ENCODE results near the gene HSPB1. TPM values are rescaled to one million over a fixed set of nuclear protein-coding genes. Genes with fewer than 3 reads are reported as not detected.
A peak's percentile ranks its signal among the peaks of the same experiment; 100 is the strongest.

HSPB1 gene
- total and polyA plus RNA-seq, 2 of the 13 experiments (the other 11 are each of a cell fraction or from before 2014, with no cell fraction given) = 21.0 to 38.6 TPM

DNA sequence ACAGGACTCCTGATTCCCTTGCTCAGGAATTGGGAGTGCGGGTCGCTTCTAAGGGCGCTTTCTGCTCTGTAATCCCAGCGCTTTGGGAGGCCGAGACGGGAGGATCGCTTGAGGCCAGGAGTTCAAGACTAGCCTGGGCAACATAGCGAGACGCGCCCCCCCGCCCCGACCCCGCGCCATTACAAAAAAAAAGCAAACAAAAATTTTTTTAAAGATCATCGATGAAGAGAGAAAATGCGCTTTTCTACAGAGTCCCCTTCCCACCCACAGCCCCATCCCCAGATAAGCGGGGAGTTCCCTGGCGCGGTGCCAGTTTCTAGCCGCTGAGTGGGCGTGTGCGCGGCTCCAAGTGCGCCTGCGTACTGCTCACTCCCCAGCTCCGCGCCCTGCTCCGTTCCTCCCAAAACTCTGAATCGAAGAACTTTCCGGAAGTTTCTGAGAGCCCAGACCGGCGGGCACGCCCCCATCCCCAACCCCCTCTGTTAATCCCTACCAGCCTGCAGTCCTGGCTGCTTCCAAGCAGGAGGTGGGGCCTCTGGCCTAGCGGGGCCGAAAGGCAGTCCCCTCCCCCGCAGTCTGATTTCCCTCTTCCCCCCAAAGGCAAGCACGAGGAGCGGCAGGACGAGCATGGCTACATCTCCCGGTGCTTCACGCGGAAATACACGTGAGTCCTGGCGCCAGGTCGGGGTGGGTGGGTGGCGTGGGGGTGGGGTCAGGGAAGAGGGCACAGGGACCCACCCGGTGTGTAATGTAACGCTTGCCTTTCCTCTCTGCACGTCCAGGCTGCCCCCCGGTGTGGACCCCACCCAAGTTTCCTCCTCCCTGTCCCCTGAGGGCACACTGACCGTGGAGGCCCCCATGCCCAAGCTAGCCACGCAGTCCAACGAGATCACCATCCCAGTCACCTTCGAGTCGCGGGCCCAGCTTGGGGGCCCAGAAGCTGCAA is 1.0 kb downstream of the HSPB1 start (continued):
- TF ChIP-seq ZNF484 (CRISPR knock-in tag; IDR thresholded peaks at IDR 0.05; ENCODE audit: borderline replicate concordance, low read depth) (no peak), ZNF333 (CRISPR knock-in tag; IDR thresholded peaks at IDR 0.05; ENCODE audit: borderline replicate concordance) (no peak), ZNF251 (CRISPR knock-in tag; IDR thresholded peaks at IDR 0.05) (no peak), CCAR2 (optimal IDR thresholded peaks at IDR 0.05; ENCODE audit: low read depth, low read length) (no peak), CC2D1A (CRISPR knock-in tag; IDR thresholded peaks at IDR 0.05) (no peak), DZIP1 (CRISPR knock-in tag; IDR thresholded peaks at IDR 0.05) (0 out of 2 replicates have a peak, but pooled peaks have one; percentile 17), ZNF546 (CRISPR knock-in tag; conservative IDR thresholded peaks at IDR 0.05) (peak; percentile 12; the same call in 1 of the 2 replicates), ZNF670 (CRISPR knock-in tag; IDR thresholded peaks at IDR 0.05; ENCODE audit: borderline replicate concordance) (no peak), ATM (IDR thresholded peaks at IDR 0.05; ENCODE audit: borderline replicate concordance) (no peak), NFYB (CRISPR knock-in tag; IDR thresholded peaks at IDR 0.05) (0 out of 2 replicates have a peak, but pooled peaks have one; percentile 30), ZBTB7A (CRISPR knock-in tag; IDR thresholded peaks at IDR 0.05) (0 out of 2 replicates have a peak, but pooled peaks have one; percentile 38), ZNF263 (CRISPR knock-in tag; IDR thresholded peaks at IDR 0.05) (0 out of 2 replicates have a peak, but pooled peaks have one; percentile 9), ZNF580 (CRISPR knock-in tag; IDR thresholded peaks at IDR 0.05; ENCODE audit: borderline replicate concordance, low read depth) (no peak; the same call in 1 of the 2 replicates), ZNF354B (CRISPR knock-in tag; IDR thresholded peaks at IDR 0.05) (no peak), SRSF4 (IDR thresholded peaks at IDR 0.05; ENCODE audit: low read depth, low read length, poor library complexity, severe bottlenecking) (no peak)
- TF ChIP-seq, protein P1, sequence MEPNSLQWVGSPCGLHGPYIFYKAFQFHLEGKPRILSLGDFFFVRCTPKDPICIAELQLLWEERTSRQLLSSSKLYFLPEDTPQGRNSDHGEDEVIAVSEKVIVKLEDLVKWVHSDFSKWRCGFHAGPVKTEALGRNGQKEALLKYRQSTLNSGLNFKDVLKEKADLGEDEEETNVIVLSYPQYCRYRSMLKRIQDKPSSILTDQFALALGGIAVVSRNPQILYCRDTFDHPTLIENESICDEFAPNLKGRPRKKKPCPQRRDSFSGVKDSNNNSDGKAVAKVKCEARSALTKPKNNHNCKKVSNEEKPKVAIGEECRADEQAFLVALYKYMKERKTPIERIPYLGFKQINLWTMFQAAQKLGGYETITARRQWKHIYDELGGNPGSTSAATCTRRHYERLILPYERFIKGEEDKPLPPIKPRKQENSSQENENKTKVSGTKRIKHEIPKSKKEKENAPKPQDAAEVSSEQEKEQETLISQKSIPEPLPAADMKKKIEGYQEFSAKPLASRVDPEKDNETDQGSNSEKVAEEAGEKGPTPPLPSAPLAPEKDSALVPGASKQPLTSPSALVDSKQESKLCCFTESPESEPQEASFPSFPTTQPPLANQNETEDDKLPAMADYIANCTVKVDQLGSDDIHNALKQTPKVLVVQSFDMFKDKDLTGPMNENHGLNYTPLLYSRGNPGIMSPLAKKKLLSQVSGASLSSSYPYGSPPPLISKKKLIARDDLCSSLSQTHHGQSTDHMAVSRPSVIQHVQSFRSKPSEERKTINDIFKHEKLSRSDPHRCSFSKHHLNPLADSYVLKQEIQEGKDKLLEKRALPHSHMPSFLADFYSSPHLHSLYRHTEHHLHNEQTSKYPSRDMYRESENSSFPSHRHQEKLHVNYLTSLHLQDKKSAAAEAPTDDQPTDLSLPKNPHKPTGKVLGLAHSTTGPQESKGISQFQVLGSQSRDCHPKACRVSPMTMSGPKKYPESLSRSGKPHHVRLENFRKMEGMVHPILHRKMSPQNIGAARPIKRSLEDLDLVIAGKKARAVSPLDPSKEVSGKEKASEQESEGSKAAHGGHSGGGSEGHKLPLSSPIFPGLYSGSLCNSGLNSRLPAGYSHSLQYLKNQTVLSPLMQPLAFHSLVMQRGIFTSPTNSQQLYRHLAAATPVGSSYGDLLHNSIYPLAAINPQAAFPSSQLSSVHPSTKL (CRISPR knock-in tag; IDR thresholded peaks at IDR 0.05) = peak; percentile 44; the same call in 1 of the 2 replicates
- TF ChIP-seq, protein P2, sequence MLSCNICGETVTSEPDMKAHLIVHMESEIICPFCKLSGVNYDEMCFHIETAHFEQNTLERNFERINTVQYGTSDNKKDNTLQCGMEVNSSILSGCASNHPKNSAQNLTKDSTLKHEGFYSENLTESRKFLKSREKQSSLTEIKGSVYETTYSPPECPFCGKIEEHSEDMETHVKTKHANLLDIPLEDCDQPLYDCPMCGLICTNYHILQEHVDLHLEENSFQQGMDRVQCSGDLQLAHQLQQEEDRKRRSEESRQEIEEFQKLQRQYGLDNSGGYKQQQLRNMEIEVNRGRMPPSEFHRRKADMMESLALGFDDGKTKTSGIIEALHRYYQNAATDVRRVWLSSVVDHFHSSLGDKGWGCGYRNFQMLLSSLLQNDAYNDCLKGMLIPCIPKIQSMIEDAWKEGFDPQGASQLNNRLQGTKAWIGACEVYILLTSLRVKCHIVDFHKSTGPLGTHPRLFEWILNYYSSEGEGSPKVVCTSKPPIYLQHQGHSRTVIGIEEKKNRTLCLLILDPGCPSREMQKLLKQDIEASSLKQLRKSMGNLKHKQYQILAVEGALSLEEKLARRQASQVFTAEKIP (CRISPR knock-in tag; IDR thresholded peaks at IDR 0.05; ENCODE audit: borderline replicate concordance) = no peak

Measured in HepG2 (cell line).